Measurements from ENCODE around the gene RTCB.

GRCh38 chr22:32422062-32422461, 10.0 kb upstream of the RTCB start:
- TF ChIP-seq POLR2A (IDR thresholded peaks at IDR 0.05; ENCODE audit: low read depth, low read length) (no peak), POLR2AphosphoS5 (IDR thresholded peaks at IDR 0.05; ENCODE audit: low read depth, low read length) (no peak)
